ENCODE measurements around the gene FSTL1.
"Not testable (repeated sequence)": the region's sequence is repeated elsewhere in the genome, so short reads cannot be mapped to it uniquely, and the experiment has no call there.

The FSTL1 gene

GRCh38 chr3:120410541-120410940 lies 40.3 kb downstream of the FSTL1 start:
- no peak for DNase-seq

DNA sequence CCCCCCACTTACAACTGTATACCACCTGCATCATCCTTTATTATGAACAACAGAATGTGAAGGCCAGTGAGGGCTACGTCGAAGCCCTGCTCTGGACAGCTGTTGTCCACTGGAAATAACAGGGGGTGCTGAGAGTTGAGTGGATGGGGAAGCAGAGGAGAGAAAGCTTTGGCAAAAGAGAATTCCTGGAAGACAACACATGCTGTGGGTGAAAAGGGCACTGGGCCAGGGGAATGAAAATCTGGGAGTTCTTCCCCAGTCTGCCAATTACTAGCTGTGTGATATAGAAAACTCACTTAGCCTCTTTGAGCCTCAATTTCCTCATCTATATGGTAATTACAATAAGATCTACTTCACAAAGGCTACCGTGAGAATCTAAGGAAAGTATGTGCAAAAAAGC lies 40.7 kb downstream of the FSTL1 start:
- no peak for DNase-seq

DNA sequence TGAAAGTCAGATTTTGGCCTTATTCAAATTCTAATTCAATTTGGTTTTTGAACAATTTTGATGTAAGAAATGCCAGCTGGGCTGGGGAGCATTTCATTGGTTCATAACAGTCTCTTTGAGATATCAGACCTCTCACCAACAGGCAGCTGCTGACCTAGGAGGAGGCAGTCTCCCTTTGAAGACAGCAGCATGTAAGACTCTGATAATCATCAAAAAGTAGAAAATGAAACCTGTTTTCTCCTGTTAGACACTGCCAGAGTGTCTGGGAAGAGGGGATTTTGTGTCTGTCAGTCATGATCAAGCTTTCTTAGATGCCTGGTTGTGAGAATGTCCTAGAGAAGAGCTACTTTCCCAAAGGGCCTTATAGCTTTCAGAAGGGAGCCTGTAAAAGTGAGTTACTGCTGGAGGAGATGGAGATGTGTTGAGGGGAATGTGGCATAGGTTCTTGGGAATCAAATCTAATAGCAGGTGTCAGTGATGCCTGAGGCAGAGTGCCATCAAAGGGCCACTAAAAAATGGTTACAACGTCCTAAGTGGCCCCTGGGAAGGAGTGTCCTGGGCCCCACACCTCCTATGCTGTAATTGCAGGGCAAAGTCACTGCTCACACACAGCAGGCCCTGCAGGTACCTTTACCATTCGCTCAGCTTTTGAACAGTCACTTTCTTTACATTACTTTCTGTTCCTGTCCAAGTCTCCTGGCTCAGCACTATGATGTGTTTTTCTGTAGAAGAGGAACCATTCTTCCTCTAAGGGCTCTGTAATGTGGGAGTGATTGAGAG lies 43.1 kb downstream of the FSTL1 start:
- DNase-seq: no peak

DNA sequence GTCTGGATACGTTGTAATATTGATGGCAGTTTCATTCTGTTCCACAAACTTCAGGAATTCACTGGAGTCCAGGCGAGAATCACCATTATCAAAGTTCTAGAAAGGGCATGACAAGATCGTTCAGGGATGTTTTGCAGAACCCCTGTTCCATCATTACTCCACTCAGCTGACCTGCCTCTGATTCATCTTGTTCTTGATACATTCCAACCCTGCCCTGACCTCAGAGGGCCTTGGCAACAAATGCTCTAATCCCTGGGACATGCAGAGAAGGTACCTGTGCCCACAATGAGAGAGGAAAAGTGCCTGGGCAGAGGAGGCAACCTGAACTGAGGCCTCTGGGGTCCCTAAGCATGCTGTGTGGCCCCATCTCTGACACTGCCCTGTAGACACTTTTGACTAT lies 45.9 kb downstream of the FSTL1 start:
- no peak for DNase-seq

DNA sequence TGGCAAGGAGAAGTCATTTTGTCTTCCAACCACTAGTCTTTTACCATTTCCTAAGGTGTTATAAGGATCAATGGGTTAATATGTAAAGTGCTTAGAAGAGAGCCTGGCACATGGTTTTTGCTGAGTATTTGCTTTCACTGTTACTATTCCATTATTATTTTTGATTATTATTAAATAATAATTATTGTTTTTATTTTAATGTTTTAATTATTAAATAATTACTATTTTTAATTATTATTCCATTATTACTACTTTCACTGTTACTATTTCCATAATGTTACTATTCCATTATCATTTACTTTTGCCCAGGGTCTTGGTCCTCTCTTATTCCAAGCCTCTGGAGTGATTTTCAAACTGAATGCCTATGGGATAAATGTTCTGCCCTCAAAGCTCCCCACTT lies 48.5 kb downstream of the FSTL1 start:
- DNase-seq: no peak

- no peak for DNase-seq
Measured at GRCh38 chr3:120399372-120399771, 51.4 kb downstream of the FSTL1 start.

- DNase-seq: no peak
Measured at GRCh38 chr3:120396469-120396868, 54.3 kb downstream of the FSTL1 start.

- no peak for DNase-seq
Measured at GRCh38 chr3:120394347-120394746, 56.4 kb downstream of the FSTL1 start.

- no peak for DNase-seq
Measured at GRCh38 chr3:120393761-120394160, 57.0 kb downstream of the FSTL1 start.

- no peak for DNase-seq
Measured at GRCh38 chr3:120393243-120393642, 57.5 kb downstream of the FSTL1 start.

GRCh38 chr3:120382941-120383447 lies 67.8 kb downstream of the FSTL1 start:
- DNase-seq: no peak

- DNase-seq: no peak
Measured at GRCh38 chr3:120381503-120381902, 69.3 kb downstream of the FSTL1 start.

GRCh38 chr3:120377948-120378347 lies 72.8 kb downstream of the FSTL1 start:
- not testable (repeated sequence) for DNase-seq

DNA sequence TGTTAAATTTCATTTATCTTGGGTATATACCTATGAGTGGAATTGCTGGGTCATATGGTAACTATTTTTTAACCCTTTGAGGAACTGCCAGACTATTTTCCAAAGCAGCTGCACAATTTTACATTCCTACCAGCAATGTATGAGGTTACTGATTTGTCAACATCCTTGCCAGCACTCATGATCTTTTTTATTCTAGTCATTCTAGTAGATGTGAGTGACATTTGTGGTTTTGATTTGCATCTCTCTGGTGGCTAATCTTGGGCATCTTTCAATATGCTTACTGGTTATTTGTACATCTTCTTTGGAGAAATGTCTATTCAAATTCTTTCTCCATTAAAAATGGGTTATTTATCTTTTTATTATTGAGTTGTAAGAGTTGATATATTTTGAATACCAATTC lies 80.3 kb downstream of the FSTL1 start:
- no peak for DNase-seq

DNA sequence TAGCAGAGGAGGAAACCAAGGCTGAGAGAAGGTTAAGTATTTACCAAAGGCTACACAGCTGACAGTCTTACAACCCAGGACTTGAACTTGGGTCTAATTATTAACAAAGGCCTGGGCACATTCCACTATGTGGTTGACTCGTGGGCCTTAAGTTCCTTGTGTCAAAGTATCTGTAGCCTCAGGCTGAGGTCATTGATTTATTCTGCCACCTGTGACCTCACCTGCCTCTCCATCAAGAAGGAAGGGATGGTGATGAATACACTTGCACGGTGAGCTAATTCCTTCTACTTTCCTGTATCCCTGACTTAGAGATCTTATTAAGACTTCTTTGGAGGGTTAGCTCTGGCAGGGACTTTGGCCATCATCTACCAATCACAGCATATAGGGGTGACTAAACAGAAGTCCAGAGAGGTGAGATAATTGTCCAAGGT lies 81.7 kb downstream of the FSTL1 start:
- no peak for DNase-seq

GRCh38 chr3:120368172-120368571 lies 82.6 kb downstream of the FSTL1 start:
- no peak for DNase-seq

GRCh38 chr3:120364821-120365220 lies 86.0 kb downstream of the FSTL1 start:
- no peak for DNase-seq

DNA sequence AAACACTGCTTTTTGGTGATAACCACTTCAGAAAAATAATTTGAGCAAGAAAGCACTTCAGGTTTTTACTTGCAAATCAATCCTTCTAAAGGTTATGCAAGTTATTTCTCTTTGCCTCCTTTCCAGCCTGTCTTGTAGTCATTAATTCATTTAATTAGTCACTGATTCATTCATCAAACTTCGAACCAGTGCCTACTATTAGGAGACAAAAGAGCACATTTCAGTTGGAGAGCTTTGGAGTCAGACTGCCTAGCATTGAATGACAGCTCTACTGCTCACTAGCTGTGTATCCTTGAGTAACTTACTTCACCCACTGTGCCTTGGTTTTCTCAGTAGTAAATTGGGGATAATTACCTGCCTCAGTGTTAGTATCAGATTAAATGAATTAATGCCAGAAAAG lies 86.7 kb downstream of the FSTL1 start:
- no peak for DNase-seq

DNA sequence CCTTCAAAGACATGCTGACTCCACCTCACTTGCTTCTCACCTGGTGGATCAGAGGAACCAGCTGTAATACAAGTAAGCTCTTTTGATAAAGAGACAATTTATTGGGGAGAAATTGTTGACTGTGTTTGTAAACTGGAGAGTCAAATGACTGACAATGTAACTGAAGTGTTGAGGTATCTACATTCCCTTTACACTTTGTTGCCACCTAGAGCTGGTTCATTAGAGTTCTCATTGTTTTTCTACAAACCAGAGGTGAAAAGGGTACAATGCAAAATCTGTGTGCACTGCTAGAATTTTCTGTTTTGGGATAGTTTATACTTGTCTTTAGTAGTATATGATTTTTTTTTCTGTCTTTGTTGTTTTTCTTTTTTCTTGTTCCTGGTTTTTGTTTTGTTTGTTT lies 93.0 kb downstream of the FSTL1 start:
- no peak for DNase-seq

GRCh38 chr3:120355486-120355885 lies 95.3 kb downstream of the FSTL1 start:
- DNase-seq: no peak

DNA sequence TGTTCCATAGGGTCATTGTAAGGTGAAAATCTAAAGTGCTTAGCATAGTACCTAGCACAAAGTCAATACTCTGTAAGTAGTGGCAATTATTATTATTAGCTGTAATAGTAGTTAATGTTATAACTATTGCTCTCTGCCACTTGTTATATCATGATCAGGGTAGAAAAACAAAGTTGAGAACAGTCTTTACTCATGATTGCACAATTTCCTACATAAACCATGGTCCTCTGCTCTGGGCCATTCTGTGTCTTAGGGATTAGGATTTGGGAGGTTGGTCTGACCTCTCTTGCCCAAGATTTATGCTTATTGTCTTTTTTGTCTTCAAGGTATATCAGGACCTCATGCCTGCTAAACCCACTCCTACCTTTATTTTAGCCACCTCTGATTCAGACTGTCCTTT lies 97.3 kb downstream of the FSTL1 start:
- no peak for DNase-seq

GRCh38 chr3:120352017-120352416 lies 98.8 kb downstream of the FSTL1 start:
- no peak for DNase-seq

DNA sequence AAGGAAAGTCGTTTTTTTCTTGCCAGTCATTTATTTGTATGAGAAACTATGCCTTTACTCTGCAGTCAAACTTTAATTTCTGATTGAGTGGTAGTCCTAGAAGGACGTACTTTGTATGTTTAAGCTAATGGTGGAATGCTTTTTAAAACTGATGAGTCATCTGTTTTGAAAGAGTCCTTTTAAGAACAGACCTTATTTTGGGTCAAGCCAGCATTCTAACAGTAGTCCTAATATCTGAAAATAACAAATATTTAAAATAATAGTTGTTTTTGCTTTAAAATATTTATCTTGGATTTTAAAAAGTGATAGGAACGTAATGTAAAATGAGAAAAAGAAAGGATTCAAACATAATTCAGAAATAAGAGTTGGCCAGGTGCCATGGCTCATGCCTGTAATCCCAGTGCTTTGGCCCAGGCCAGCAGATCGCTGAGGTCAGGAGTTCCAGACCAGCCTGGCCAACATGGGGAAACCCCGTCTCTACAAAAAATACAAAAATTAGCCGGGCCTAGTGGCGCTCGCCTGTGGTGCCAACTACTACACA lies 100.3 kb downstream of the FSTL1 start:
- DNase-seq: no peak

DNA sequence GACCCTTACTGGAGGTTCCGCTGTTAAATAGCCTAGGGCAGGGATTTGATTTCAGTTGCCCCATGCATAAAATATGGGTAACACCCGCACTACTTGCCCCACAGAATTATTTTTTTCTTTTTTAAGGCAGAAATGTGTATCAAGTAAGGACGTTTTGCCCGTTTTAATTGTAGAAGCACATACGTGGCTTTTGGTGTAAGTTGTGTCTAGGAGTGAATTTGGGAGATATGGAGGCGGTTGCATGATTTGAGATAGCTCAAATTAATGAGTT lies 101.0 kb downstream of the FSTL1 start:
- no peak for DNase-seq

All from islet precursor cell (in vitro differentiated cells).